Aorta (tissue), 5 donors: ENCODE data around the gene TMEM164. TPM values are rescaled to one million over a fixed set of nuclear protein-coding genes. Genes with fewer than 3 reads are reported as not detected.

ENCODE experiments used
- ATAC-seq: fragments of 200-7000 bp; cut with Tn5 transposase; one replicate; pipeline ENCODE4 v1.9.1; 2022; ENCODE audit warnings: moderate library complexity; ENCODE audit not compliant: low FRiP score
- DNase-seq, 2 donors: peaks; one replicate each; pipeline ENCODE4 v3.0.0-alpha.2; 2020
- H3K27ac ChIP-seq, 2 donors: one replicate each; pipeline ENCODE4 v1.5.1; 2013; ENCODE audit warnings: low read length in 2 of 2, mild to moderate bottlenecking in 2 of 2, moderate library complexity in 2 of 2, control low read depth in 1 of 2, inconsistent platforms in 1 of 2, low read depth in 1 of 2
- H3K27me3 ChIP-seq, 2 donors: one replicate each; pipeline ENCODE4 v1.6.1; 2013; ENCODE audit warnings: control low read depth in 1 of 2, low read length in 1 of 2, mild to moderate bottlenecking in 1 of 2, moderate library complexity in 1 of 2; ENCODE audit not compliant: insufficient read depth in 2 of 2, control insufficient read depth in 1 of 2
- H3K36me3 ChIP-seq, 2 donors: one replicate each; pipeline ENCODE4 v1.6.1; 2013; ENCODE audit warnings: control low read depth in 1 of 2, low read length in 1 of 2, mild to moderate bottlenecking in 1 of 2; ENCODE audit not compliant: insufficient read depth in 2 of 2, control insufficient read depth in 1 of 2
- H3K4me1 ChIP-seq, 2 donors: one replicate each; pipeline ENCODE4 v1.6.1; 2013; ENCODE audit warnings: low read length in 2 of 2, control low read depth in 1 of 2, mild to moderate bottlenecking in 1 of 2, moderate library complexity in 1 of 2; ENCODE audit not compliant: insufficient read depth in 2 of 2, control insufficient read depth in 1 of 2
- H3K4me3 ChIP-seq, 2 donors: one replicate each; pipeline ENCODE4 v1.5.1; 2013; ENCODE audit warnings: low read length in 2 of 2, control low read depth in 1 of 2, mild to moderate bottlenecking in 1 of 2
- H3K9me3 ChIP-seq: one replicate; pipeline ENCODE4 v1.6.1; 2013; ENCODE audit warnings: mild to moderate bottlenecking, low read length; ENCODE audit not compliant: control insufficient read depth
- WGBS, 2 donors: extraction: QIAGEN DNeasy Blood & Tissue Kit; methylation state at CpG; one replicate each; pipeline ENCODE4 v1.1.7; 2013; 5-methylcytosine and 5-hydroxymethylcytosine counted together
- intact Hi-C, 2 donors: fragments of 100-400 bp; cut with DNase I; formaldehyde crosslinking; loops; one replicate each; pipeline versions ENCODE4 v1.14.2 to v1.15.0; 2022
- polyA plus RNA-seq, 2 donors: library from polyadenylated mRNA; stranded (reverse); fragments of 200-250 nt; gene quantifications; one replicate each; pipeline ENCODE4 v1.2.3, GENCODE V29; 2013
- total RNA-seq, 2 donors: library from RNA; stranded (reverse); fragmentation: NEBNext Ultra II Directional; extraction: Animal tissue kit (Norgen Biotek cat#: 25700); gene quantifications; one replicate each; pipeline ENCODE4 v1.2.1, GENCODE V29; 2021
- donor health status: healthy with polysubstance abuse.
- donor health status: Bipolar disorder and iron deficiency.
- donor health status: DM: no; HTN: no; CAD: no.
- donor health status: DM: no; HTN: no; CAD: no.
- donor health status: DM: yes; HTN: yes; CAD: no.

Gene TMEM164
- total and polyA plus RNA-seq, 4 donors = 7.8 to 18.3 (median 11.2) TPM

DNA sequence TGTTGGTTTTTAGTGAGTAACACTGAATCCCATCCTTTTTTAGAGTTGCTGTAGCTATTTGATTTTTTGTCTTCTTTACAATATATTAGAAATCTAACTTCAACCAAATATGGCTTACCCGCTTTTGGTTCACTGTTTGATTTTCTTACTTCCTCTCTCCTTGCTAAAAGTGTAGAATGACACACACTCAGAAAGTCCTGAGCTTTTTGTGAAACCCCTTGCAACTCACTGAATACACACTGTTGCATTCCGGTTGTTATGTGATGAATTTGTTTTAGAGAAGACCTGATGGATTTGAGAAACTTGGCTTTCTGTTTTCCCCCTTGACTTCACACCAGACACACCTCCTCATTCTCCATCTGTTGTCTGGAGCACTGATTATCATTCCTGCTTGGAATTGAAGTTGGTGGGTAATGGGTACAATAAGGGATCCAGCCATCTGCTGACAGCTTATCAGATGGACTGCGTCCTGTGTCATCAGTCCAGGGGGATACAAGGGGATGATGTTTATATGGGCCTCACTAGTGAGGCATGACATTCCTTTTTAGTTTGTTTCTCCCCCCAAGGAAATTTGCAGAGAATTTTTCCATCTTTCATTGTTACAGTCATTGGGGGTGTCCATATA, 5.2 kb downstream of the TMEM164 start:
- WGBS, 2 donors = 77 to 94% methylated on average over 3 of the region's 3 CpGs
- ATAC-seq (no peak), DNase-seq (no peak)
- H3K4me3 ChIP-seq = no peak overlapping the region
- H3K36me3 ChIP-seq = no peaks in the 10 kb centered on the region
- no peaks in the 10 kb centered on the region for H3K9me3 ChIP-seq
- H3K27me3 ChIP-seq = no peaks in the 10 kb centered on the region
- intact Hi-C loops = loop anchor here (10.0 kb wide), 2 partner anchors 137 to 407 kb away; no protein-coding TSS in a partner anchor
- peaks cover 0 to 2% of the 10 kb centered on the region in 2 donors for H3K4me1 ChIP-seq
- no peak overlapping the region for H3K27ac ChIP-seq

DNA sequence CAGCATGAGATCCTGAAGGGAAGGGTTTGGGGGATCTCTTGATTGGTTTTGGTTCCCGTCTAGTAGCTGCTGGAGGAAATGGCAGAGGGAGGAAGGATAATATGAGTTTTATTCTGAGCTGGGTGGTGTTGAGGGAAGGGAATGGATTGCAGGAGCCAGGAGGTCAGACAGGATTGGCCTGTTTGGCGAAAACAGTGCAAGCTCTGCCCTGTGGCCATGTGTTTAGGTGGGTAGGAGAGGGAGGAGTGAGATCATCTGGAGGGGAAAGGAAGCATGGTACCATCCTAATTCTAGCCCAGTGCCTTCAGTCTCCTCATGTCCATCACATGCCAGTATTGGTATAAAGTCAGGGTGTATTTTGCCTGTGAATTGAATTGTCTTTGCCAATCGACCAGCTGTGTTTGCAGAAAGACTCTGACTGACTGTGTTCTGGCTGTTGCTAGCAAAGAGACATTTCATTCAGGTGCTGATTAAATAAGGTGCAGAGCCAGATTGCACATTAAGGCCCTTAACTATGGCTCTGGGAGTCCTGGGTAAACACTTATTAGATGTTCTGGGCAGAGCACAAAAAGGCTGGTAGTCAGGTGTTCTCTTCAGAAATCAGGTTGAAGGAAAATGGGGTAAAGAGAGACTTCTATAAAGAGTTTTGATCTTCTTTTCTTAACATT, 10.0 kb downstream of the TMEM164 start:
- intact Hi-C loops = no loop called here
- no peak overlapping the region for H3K4me3 ChIP-seq
- DNase-seq (no peak), ATAC-seq (no peak)
- H3K9me3 ChIP-seq = no peaks in the 10 kb centered on the region
- H3K36me3 ChIP-seq = no peaks in the 10 kb centered on the region
- H3K27me3 ChIP-seq = no peaks in the 10 kb centered on the region
- peaks cover 0 to 2% of the 10 kb centered on the region in 2 donors for H3K4me1 ChIP-seq
- 58 to 89% methylated on average over 3 of the region's 3 CpGs for WGBS, 2 donors
- no peak overlapping the region for H3K27ac ChIP-seq

- Histone ChIP-seq H3K4me3 (no peak overlapping the region), H3K27ac (no peak overlapping the region), H3K4me1 (peaks cover 0 to 2% of the 10 kb centered on the region in 2 donors), H3K9me3 (no peaks in the 10 kb centered on the region), H3K36me3 (no peaks in the 10 kb centered on the region), H3K27me3 (no peaks in the 10 kb centered on the region)
- ATAC-seq = no peak
- intact Hi-C loops = no loop called here
- no peak for DNase-seq
- 73 to 98% methylated on average over 4 of the region's 4 CpGs for WGBS, 2 donors
Measured at GRCh38 chrX:110013968-110014367, 11.1 kb downstream of the TMEM164 start.

DNA sequence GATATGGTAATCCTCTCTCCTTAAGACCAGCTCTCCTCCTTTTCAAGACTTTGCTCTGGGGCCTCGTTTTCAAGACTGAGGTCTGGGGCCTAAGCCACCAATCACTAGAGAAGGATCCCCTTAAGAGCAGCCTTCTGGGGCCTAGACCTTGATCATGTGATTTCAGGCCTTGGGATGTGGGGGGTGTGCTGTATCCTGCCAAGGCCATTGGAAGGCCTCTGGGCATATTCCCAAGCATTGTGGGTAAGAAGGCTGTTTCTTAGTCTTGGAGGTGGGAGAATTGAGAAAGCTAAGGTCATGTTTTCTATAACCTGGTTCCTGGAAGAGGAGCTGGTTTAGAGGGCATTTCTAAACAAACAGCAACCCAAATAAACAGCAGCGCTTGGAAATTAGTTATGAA, 12.1 kb downstream of the TMEM164 start:
- ATAC-seq (no peak), DNase-seq (no peak)
- no peaks in the 10 kb centered on the region for H3K36me3 ChIP-seq
- peaks cover 0 to 2% of the 10 kb centered on the region in 2 donors for H3K4me1 ChIP-seq
- H3K4me3 ChIP-seq = no peak overlapping the region
- H3K27me3 ChIP-seq = no peaks in the 10 kb centered on the region
- no peaks in the 10 kb centered on the region for H3K9me3 ChIP-seq
- intact Hi-C loops = no loop called here
- H3K27ac ChIP-seq = no peak overlapping the region
- WGBS, 2 donors = 67 to 84% methylated on average over 2 of the region's 2 CpGs

- intact Hi-C loops = no loop called here
- ATAC-seq (no peak), DNase-seq (no peak)
- no peaks in the 10 kb centered on the region for H3K36me3 ChIP-seq
- peaks cover 0 to 2% of the 10 kb centered on the region in 2 donors for H3K4me1 ChIP-seq
- H3K27me3 ChIP-seq = no peaks in the 10 kb centered on the region
- no peaks in the 10 kb centered on the region for H3K9me3 ChIP-seq
- H3K4me3 ChIP-seq = no peak overlapping the region
- no peak overlapping the region for H3K27ac ChIP-seq
- 70 to 91% methylated on average over 5 of the region's 5 CpGs for WGBS, 2 donors
Measured at GRCh38 chrX:110015915-110016314, 13.0 kb downstream of the TMEM164 start.

DNA sequence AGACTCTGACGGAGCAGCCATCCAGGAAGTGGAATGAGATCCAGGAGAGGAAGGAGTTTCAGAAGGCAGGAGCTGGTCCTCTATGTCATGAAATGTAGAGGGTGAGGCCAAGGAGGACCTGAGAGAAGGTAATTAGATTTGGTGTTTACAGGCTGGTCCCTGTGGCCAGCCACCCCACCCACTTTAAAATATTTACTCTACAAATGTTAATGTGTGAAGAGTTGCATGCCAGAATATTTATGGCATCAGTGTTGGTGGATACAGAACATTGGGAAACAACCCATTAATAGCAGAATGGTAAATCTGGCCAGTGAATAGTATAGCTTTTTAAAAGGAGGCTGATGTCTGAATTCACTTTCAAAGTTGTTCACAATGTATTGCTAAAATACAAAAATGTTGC, 17.6 kb downstream of the TMEM164 start:
- intact Hi-C loops = no loop called here
- no peaks in the 10 kb centered on the region for H3K27me3 ChIP-seq
- ATAC-seq (no peak), DNase-seq (no peak)
- no peak overlapping the region for H3K27ac ChIP-seq
- no peak overlapping the region for H3K4me3 ChIP-seq
- no peaks in the 10 kb centered on the region for H3K36me3 ChIP-seq
- WGBS, 2 donors = 65 to 70% methylated on average over 1 of the region's 1 CpG
- H3K9me3 ChIP-seq = no peaks in the 10 kb centered on the region
- no peaks in the 10 kb centered on the region for H3K4me1 ChIP-seq

DNA sequence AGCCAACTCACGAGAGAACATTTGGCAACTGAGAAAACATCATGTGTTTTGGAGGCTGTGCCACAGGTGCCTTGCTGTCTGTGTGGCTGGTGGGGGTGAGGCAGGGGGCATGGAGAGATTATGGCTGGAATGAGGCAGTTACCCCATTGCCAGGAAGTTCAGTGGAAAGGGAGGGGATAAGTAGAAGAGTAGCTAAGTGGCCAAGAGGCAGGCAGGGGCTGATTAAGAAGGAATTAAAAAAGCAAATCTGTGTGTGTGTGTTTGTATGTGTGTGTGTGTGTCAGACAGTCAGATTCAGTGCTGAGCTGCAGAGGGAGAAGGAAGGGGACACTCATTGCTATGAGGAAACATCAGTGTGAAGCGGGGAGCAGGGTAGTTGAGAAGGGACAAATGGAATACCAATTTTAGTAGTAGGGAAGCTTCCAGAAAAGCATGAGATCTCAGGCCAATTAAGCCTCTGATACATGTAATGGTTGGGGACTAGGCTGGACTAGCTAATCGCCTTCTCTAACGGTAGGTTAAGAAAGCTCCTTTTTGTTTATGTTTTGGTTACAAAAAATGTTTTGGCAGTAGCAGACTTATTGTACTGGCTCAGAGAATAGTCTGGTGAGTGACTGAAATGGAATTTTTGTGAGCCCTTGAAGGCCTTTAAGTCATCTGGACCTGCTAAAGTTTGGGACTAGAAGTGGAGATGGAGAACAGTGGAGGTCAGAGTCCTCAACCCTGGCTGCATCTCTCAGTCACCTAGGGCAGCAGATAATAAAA, 18.5 kb downstream of the TMEM164 start:
- WGBS, 2 donors = 18 to 35% methylated on average over 4 of the region's 4 CpGs
- intact Hi-C loops = no loop called here

GRCh38 chrX:110022599-110023448, 19.9 kb downstream of the TMEM164 start:
- ATAC-seq = no peak
- WGBS, 2 donors = 64 to 87% methylated on average over 5 of the region's 5 CpGs
- no peak for DNase-seq
- no peaks in the 10 kb centered on the region for H3K4me1 ChIP-seq
- no peak overlapping the region for H3K4me3 ChIP-seq
- intact Hi-C loops = no loop called here
- no peaks in the 10 kb centered on the region for H3K27me3 ChIP-seq
- no peaks in the 10 kb centered on the region for H3K9me3 ChIP-seq
- H3K27ac ChIP-seq = no peak overlapping the region
- H3K36me3 ChIP-seq = no peaks in the 10 kb centered on the region

More for the DNA sequence above, 18.5 kb downstream of the TMEM164 start:
- no peak overlapping the region for H3K4me3 ChIP-seq
- H3K9me3 ChIP-seq = no peaks in the 10 kb centered on the region
- no peaks in the 10 kb centered on the region for H3K27me3 ChIP-seq
- no peaks in the 10 kb centered on the region for H3K36me3 ChIP-seq
- ATAC-seq = peak; percentile 28
- H3K27ac ChIP-seq = peak overlapping the region in 1 of 2 donors; percentile 26
- no peaks in the 10 kb centered on the region for H3K4me1 ChIP-seq
- DNase-seq = no peak
